Measurements from ENCODE around the gene NACC2. TPM values are rescaled to one million over a fixed set of nuclear protein-coding genes. Genes with fewer than 3 reads are reported as not detected.
A peak's percentile ranks its signal among the peaks of the same experiment; 100 is the strongest.

Gene NACC2
- total and polyA plus RNA-seq, 8 donors: 3.6 to 29.5 (median 5.5) TPM

GRCh38 chr9:135961277-135961715 lies 133.8 kb downstream of the NACC2 start, which contains the start of gene UBAC1:
UBAC1 (minus strand) TSS chr9:135961373; CDS start chr9:135961162, 211 bp downstream.
- DNase-seq: peak; percentile 91 to 99 (median 96)
- no peaks in the 10 kb centered on the region for H3K9me3 ChIP-seq
- peak within 1 kb of the TSS; percentile 79 for H3K4me3 ChIP-seq
- peak; percentile 93 for ATAC-seq
- H3K27ac ChIP-seq: peak within 1 kb of the TSS; percentile 86 to 91
- TF ChIP-seq CTCF (IDR thresholded peaks at IDR 0.05): peak; percentile 15 to 63
- peaks cover 5 to 39% of the 10 kb centered on the region in 2 donors for H3K4me1 ChIP-seq
- no peaks in the 10 kb centered on the region for H3K27me3 ChIP-seq
- no peaks in the 10 kb centered on the region for H3K36me3 ChIP-seq
- intact Hi-C loops (cut with DNase I): no loop called here

- Histone ChIP-seq H3K4me1 (peaks cover 5 to 39% of the 10 kb centered on the region in 2 donors), H3K9me3 (no peaks in the 10 kb centered on the region), H3K27me3 (no peaks in the 10 kb centered on the region), H3K36me3 (no peaks in the 10 kb centered on the region), H3K27ac (peak overlapping the region; percentile 86 to 91), H3K4me3 (peak overlapping the region; percentile 79)
- intact Hi-C loops (cut with DNase I): no loop called here
- TF ChIP-seq CTCF (IDR thresholded peaks at IDR 0.05): no peak
- no peak for DNase-seq
- peak; percentile 33 for ATAC-seq
These were observed 134.4 kb downstream of the NACC2 start for GRCh38 chr9:135960411-135961276.

- DNase-seq (no peak), ATAC-seq (no peak)
- intact Hi-C loops (cut with DNase I): no loop called here
- Histone ChIP-seq H3K27me3 (no peaks in the 10 kb centered on the region), H3K4me1 (peaks cover 5 to 39% of the 10 kb centered on the region in 2 donors), H3K27ac (peak overlapping the region in 1 of 2 donors; percentile 91), H3K9me3 (no peaks in the 10 kb centered on the region), H3K36me3 (peaks cover 0 to 5% of the 10 kb centered on the region in 2 donors), H3K4me3 (peak overlapping the region; percentile 79)
- TF ChIP-seq CTCF (IDR thresholded peaks at IDR 0.05): no peak
These were observed 135.3 kb downstream of the NACC2 start for GRCh38 chr9:135959814-135960213.

- peak in 1 of 4 donors; percentile 55 for DNase-seq
- no peak for ATAC-seq
- intact Hi-C loops (cut with DNase I): no loop called here
- peaks cover 5 to 39% of the 10 kb centered on the region in 2 donors for H3K4me1 ChIP-seq
- no peaks in the 10 kb centered on the region for H3K9me3 ChIP-seq
- no peak overlapping the region for H3K4me3 ChIP-seq
- H3K27ac ChIP-seq: peak overlapping the region in 1 of 2 donors; percentile 45
- TF ChIP-seq CTCF (IDR thresholded peaks at IDR 0.05): no peak
- H3K27me3 ChIP-seq: no peaks in the 10 kb centered on the region
- peaks cover 0 to 19% of the 10 kb centered on the region in 2 donors for H3K36me3 ChIP-seq
These were observed 136.6 kb downstream of the NACC2 start for GRCh38 chr9:135958485-135958884.

- TF ChIP-seq CTCF (IDR thresholded peaks at IDR 0.05): no peak
- Histone ChIP-seq H3K9me3 (no peaks in the 10 kb centered on the region), H3K4me1 (peaks cover 5 to 39% of the 10 kb centered on the region in 2 donors), H3K27me3 (no peaks in the 10 kb centered on the region), H3K27ac (no peak overlapping the region), H3K4me3 (no peak overlapping the region), H3K36me3 (peaks cover 0 to 29% of the 10 kb centered on the region in 2 donors)
- DNase-seq (no peak), ATAC-seq (no peak)
- intact Hi-C loops (cut with DNase I): no loop called here
These were observed 137.7 kb downstream of the NACC2 start for GRCh38 chr9:135957431-135957830.

All from left lung (tissue), 10 donors.